ENCODE measurements around the gene CCP110. TPM values are rescaled to one million over a fixed set of nuclear protein-coding genes. Genes with fewer than 3 reads are reported as not detected.
A peak's percentile ranks its signal among the peaks of the same experiment; 100 is the strongest.

Gene CCP110
- total RNA-seq, 1 donor from 2014 or later, result 7.2 TPM

- DNase-seq (ENCODE audit: low read depth), result no peak
- TF ChIP-seq CTCF (conservative IDR thresholded peaks at IDR 0.05; ENCODE audit: low read depth, low read length), result no peak
- no peak overlapping the region for H3K4me3 ChIP-seq (ENCODE audit: low read depth, low read length)
Observed at GRCh38 chr16:19578378-19578971, 54.7 kb downstream of the CCP110 start.

GRCh38 chr16:19582050-19582831 lies 58.5 kb downstream of the CCP110 start:
- no peak overlapping the region for H3K4me3 ChIP-seq (ENCODE audit: low read depth, low read length)
- DNase-seq (ENCODE audit: low read depth), result no peak
- TF ChIP-seq CTCF (conservative IDR thresholded peaks at IDR 0.05; ENCODE audit: low read depth, low read length), result no peak

GRCh38 chr16:19583665-19584300 lies 60.0 kb downstream of the CCP110 start:
- no peak overlapping the region for H3K4me3 ChIP-seq (ENCODE audit: low read depth, low read length)
- peak; percentile 98 for TF ChIP-seq CTCF (conservative IDR thresholded peaks at IDR 0.05; ENCODE audit: low read depth, low read length)
- no peak for DNase-seq (ENCODE audit: low read depth)

GRCh38 chr16:19588661-19589060 lies 64.9 kb downstream of the CCP110 start:
- H3K4me3 ChIP-seq (ENCODE audit: low read depth, low read length), result no peak overlapping the region
- TF ChIP-seq CTCF (conservative IDR thresholded peaks at IDR 0.05; ENCODE audit: low read depth, low read length), result no peak
- DNase-seq (ENCODE audit: low read depth), result no peak

GRCh38 chr16:19589106-19589505 lies 65.4 kb downstream of the CCP110 start:
- DNase-seq (ENCODE audit: low read depth), result no peak
- no peak overlapping the region for H3K4me3 ChIP-seq (ENCODE audit: low read depth, low read length)
- TF ChIP-seq CTCF (conservative IDR thresholded peaks at IDR 0.05; ENCODE audit: low read depth, low read length), result no peak

GRCh38 chr16:19589771-19590302 lies 66.1 kb downstream of the CCP110 start:
- no peak for DNase-seq (ENCODE audit: low read depth)
- H3K4me3 ChIP-seq (ENCODE audit: low read depth, low read length), result no peak overlapping the region
- no peak for TF ChIP-seq CTCF (conservative IDR thresholded peaks at IDR 0.05; ENCODE audit: low read depth, low read length)

All from epithelial cell of proximal tubule (primary cell).